GM12873 (cell line): ENCODE measurements around the gene RESF1.

Experiments
- CTCF ChIP-seq: IDR thresholded peaks from 2 replicates; pipeline ENCODE4 v1.5.1; 2012; ENCODE audit warnings: low read depth, mild to moderate bottlenecking, moderate library complexity, low read length, control low read depth; ENCODE audit not compliant: insufficient read depth; ENCODE audit errors: missing control alignments

The RESF1 gene

GRCh38 chr12:31964280-31964679 is 5.1 kb downstream of the RESF1 start:
- TF ChIP-seq CTCF, result no peak

GRCh38 chr12:31965090-31965489 is 5.9 kb downstream of the RESF1 start:
- no peak for TF ChIP-seq CTCF

- TF ChIP-seq CTCF, result no peak
Measured at GRCh38 chr12:31966558-31967205, 7.5 kb downstream of the RESF1 start.

GRCh38 chr12:31967539-31967938 is 8.3 kb downstream of the RESF1 start:
- TF ChIP-seq CTCF, result no peak

DNA sequence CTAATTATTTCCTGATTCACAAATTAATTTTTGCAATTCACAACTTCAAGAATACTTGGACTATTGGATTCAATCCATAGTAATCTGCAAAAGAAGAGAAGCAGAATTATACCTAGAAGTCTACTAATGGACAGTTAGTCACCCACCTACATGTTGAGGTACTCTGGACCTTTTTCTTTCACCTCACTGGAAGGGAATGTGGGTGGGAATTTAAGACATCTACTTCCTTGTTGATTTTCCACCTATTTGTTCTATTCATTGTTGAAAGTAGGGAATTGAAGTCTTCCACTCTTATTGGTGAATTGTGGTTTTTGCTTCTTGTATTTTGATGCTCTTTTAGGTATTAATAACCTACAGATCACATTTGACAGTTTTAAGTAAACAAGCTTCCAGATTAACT is 11.0 kb downstream of the RESF1 start:
- no peak for TF ChIP-seq CTCF

DNA sequence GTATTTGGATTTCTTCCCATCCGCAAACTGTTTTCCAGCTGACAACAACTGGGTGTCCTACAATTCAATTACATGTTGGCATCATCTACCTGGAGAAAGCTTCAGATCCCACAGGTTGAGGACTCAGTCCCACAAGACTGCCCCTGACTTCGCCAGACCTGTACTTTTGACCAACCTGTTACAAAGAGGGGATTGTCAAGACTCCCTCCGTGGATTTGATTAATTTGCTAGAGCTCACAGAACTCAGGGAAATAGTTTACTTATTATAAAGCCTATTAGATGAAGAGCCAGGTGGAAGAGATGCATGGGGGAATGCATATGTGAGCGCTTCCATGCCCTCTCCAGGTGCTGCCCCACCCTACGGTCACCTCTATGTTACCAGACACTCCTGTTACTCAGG is 14.6 kb downstream of the RESF1 start:
- TF ChIP-seq CTCF, result no peak

GRCh38 chr12:31974673-31975072 is 15.5 kb downstream of the RESF1 start:
- TF ChIP-seq CTCF, result no peak
